Ovary (tissue), 3 donors: Measurements from ENCODE around the gene LIPC.

Experiments
- EP300 ChIP-seq: sonication (generic); formaldehyde crosslinking; IDR thresholded peaks from one replicate; pipeline ENCODE4 v1.6.1; 2017; ENCODE audit warnings: antibody characterized with exemption
- POLR2A ChIP-seq: fragments of 450-650 bp; IDR thresholded peaks from one replicate; pipeline ENCODE4 v1.6.1; 2017; ENCODE audit warnings: antibody characterized with exemption, mild to moderate bottlenecking, moderate library complexity
- TF ChIP-seq, protein P1 (sequence below), 3 donors: fragments of 450-650 bp in 2 of 3; fragments of 200-600 bp in 1 of 3; IDR thresholded peaks; one replicate each; pipeline versions ENCODE4 v1.5.1 to v1.8.0; 2016 to 2022; ENCODE audit warnings: antibody characterized with exemption in 3 of 3, mild to moderate bottlenecking in 1 of 3
- donor health status: DM: no; HTN: no; CAD: no.

DNA sequence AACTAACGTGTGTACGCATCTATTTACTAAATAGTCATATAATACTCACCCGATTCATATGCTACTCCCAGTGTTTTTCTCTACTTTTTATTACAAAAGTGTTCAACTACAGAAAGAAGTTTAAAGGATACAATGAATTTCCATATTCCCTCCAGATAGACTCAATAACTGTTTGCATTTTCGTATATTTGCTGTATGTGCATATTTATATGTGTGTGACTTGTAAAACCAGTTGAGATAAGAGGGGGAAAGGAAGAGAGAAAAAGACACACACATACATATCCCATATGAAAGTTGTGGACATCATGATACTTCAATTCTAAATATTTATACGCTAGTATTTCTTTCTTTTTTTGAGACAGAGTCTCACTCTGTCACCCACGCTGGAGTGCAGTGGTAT lies 14.1 kb downstream of the LIPC start:
- TF ChIP-seq, protein P1, sequence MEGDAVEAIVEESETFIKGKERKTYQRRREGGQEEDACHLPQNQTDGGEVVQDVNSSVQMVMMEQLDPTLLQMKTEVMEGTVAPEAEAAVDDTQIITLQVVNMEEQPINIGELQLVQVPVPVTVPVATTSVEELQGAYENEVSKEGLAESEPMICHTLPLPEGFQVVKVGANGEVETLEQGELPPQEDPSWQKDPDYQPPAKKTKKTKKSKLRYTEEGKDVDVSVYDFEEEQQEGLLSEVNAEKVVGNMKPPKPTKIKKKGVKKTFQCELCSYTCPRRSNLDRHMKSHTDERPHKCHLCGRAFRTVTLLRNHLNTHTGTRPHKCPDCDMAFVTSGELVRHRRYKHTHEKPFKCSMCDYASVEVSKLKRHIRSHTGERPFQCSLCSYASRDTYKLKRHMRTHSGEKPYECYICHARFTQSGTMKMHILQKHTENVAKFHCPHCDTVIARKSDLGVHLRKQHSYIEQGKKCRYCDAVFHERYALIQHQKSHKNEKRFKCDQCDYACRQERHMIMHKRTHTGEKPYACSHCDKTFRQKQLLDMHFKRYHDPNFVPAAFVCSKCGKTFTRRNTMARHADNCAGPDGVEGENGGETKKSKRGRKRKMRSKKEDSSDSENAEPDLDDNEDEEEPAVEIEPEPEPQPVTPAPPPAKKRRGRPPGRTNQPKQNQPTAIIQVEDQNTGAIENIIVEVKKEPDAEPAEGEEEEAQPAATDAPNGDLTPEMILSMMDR (IDR thresholded peaks at IDR 0.05), result no peak
- TF ChIP-seq POLR2A (no peak), EP300 (no peak)
